OCI-LY7 (cell line): ENCODE data around the gene HIVEP3.

Experiments used
- EZH2phosphoT487 ChIP-seq: fragments of 200-600 bp; sonication (generic); IDR thresholded peaks from 2 replicates; pipeline ENCODE4 v1.6.1; 2018; ENCODE audit warnings: low read depth, borderline replicate concordance, mild to moderate bottlenecking, mixed run types, antibody characterized with exemption, low read length, moderate library complexity, mixed read lengths
- TF ChIP-seq, protein P1 (sequence below): fragments of 200-600 bp; sonication (generic); conservative IDR thresholded peaks from 2 replicates; pipeline ENCODE4 v1.5.1; 2014; ENCODE audit warnings: mild to moderate bottlenecking, antibody characterized with exemption, low read length, moderate library complexity, mixed read lengths

DNA sequence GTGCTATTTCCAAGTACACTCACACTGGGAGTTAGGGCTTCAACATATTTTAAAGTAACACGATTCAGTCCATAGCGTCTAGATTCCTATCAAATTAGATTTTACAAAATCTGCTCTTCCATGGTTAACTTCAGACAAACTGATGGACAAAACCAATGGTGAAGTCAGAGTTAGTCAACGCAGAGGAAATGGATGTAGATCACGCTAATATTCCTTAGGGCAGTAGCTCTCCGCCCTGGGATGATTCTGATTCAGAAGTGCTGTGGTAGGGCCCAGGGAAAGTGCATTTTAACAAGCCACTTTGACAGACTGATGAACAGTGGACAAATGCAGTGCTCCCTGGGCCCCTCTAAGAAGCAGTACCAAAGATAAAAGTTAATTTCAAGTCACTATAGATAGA is 83.2 kb downstream of the HIVEP3 start:
- TF ChIP-seq, protein P1, sequence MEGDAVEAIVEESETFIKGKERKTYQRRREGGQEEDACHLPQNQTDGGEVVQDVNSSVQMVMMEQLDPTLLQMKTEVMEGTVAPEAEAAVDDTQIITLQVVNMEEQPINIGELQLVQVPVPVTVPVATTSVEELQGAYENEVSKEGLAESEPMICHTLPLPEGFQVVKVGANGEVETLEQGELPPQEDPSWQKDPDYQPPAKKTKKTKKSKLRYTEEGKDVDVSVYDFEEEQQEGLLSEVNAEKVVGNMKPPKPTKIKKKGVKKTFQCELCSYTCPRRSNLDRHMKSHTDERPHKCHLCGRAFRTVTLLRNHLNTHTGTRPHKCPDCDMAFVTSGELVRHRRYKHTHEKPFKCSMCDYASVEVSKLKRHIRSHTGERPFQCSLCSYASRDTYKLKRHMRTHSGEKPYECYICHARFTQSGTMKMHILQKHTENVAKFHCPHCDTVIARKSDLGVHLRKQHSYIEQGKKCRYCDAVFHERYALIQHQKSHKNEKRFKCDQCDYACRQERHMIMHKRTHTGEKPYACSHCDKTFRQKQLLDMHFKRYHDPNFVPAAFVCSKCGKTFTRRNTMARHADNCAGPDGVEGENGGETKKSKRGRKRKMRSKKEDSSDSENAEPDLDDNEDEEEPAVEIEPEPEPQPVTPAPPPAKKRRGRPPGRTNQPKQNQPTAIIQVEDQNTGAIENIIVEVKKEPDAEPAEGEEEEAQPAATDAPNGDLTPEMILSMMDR: no peak
- no peak for TF ChIP-seq EZH2phosphoT487
